Mesenchymal stem cell (in vitro differentiated cells and primary cell): Measurements from ENCODE around the gene PROK2.

ENCODE experiments used
- DNase-seq: peaks from one replicate; pipeline ENCODE4 v3.0.0-alpha.2; 2013
- H2AFZ ChIP-seq: one replicate; pipeline ENCODE4 v1.6.1; 2013; ENCODE audit warnings: low read depth, mild to moderate bottlenecking, control low read depth, inconsistent platforms, low read length, moderate library complexity
- H2AK5ac ChIP-seq: 2 replicates; pipeline ENCODE4 v1.6.1; 2013; ENCODE audit warnings: low read length, moderate library complexity, mild to moderate bottlenecking, inconsistent platforms; ENCODE audit not compliant: severe bottlenecking
- H2BK120ac ChIP-seq: one replicate; pipeline ENCODE4 v1.6.1; 2013; ENCODE audit warnings: low read depth, mild to moderate bottlenecking, inconsistent platforms, low read length, moderate library complexity
- H2BK12ac ChIP-seq, 2 experiments: one replicate each; pipeline ENCODE4 v1.6.1; 2013; ENCODE audit warnings: inconsistent platforms in 2 of 2, low read length in 2 of 2, mild to moderate bottlenecking in 2 of 2, moderate library complexity in 2 of 2, control low read depth in 1 of 2
- H2BK15ac ChIP-seq: one replicate; pipeline ENCODE4 v1.6.1; 2013; ENCODE audit warnings: mild to moderate bottlenecking, low read depth, inconsistent platforms; ENCODE audit not compliant: poor library complexity, severe bottlenecking
- H2BK5ac ChIP-seq: 2 replicates; pipeline ENCODE4 v1.6.1; 2013; ENCODE audit warnings: low read depth, mild to moderate bottlenecking, low read length, control low read depth, inconsistent platforms; ENCODE audit not compliant: poor library complexity, severe bottlenecking
- H3K14ac ChIP-seq, 2 experiments: one replicate each; pipeline ENCODE4 v1.6.1; 2013; ENCODE audit warnings: inconsistent platforms in 2 of 2, low read length in 2 of 2, control low read depth in 1 of 2, mild to moderate bottlenecking in 1 of 2, moderate library complexity in 1 of 2
- H3K18ac ChIP-seq, 2 experiments: one replicate each; pipeline ENCODE4 v1.6.1; 2013; ENCODE audit warnings: inconsistent platforms in 2 of 2, low read length in 2 of 2, control low read depth in 1 of 2, low read depth in 1 of 2, mild to moderate bottlenecking in 1 of 2
- H3K23ac ChIP-seq, 2 experiments: one replicate each; pipeline ENCODE4 v1.6.1; 2013; ENCODE audit warnings: inconsistent platforms in 2 of 2, low read length in 2 of 2, mild to moderate bottlenecking in 2 of 2, moderate library complexity in 2 of 2, control low read depth in 1 of 2
- H3K27ac ChIP-seq: 2 replicates; pipeline ENCODE4 v1.5.1; 2013; ENCODE audit warnings: mild to moderate bottlenecking, moderate library complexity, low read length, control low read depth, inconsistent platforms; ENCODE audit not compliant: poor library complexity, severe bottlenecking
- H3K27me3 ChIP-seq, 2 experiments: 2 replicates each; pipeline versions ENCODE4 v1.6.1 to v1.7.0; 2013; ENCODE audit warnings: low read length in 2 of 2, mild to moderate bottlenecking in 2 of 2, moderate library complexity in 2 of 2, control low read depth in 1 of 2, inconsistent platforms in 1 of 2; ENCODE audit not compliant: control insufficient read depth in 1 of 2, insufficient read depth in 1 of 2
- H3K36me3 ChIP-seq, 2 experiments: 2 replicates each; pipeline versions ENCODE4 v1.6.1 to v1.7.0; 2013; ENCODE audit warnings: low read length in 2 of 2, control low read depth in 1 of 2, inconsistent platforms in 1 of 2, low read depth in 1 of 2, mild to moderate bottlenecking in 1 of 2; ENCODE audit not compliant: insufficient read depth in 2 of 2, control insufficient read depth in 1 of 2
- H3K4ac ChIP-seq, 2 experiments: one replicate each; pipeline ENCODE4 v1.6.1; 2013; ENCODE audit warnings: inconsistent platforms in 2 of 2, low read length in 2 of 2, mild to moderate bottlenecking in 2 of 2, moderate library complexity in 2 of 2, control low read depth in 1 of 2, low read depth in 1 of 2
- H3K4me1 ChIP-seq: 2 replicates; pipeline ENCODE4 v1.6.1; 2013; ENCODE audit warnings: low read depth, low read length, control low read depth; ENCODE audit not compliant: control insufficient read depth, insufficient read depth
- H3K4me2 ChIP-seq: 2 replicates; pipeline ENCODE4 v1.6.1; 2013; ENCODE audit warnings: low read length, mild to moderate bottlenecking, inconsistent platforms; ENCODE audit not compliant: poor library complexity, severe bottlenecking
- H3K4me3 ChIP-seq, 2 experiments: 2 replicates each; pipeline versions ENCODE4 v1.5.1 to v1.7.0; 2013; ENCODE audit warnings: low read length in 2 of 2, mild to moderate bottlenecking in 2 of 2, control low read depth in 1 of 2, low read depth in 1 of 2; ENCODE audit not compliant: insufficient read depth in 1 of 2
- H3K79me1 ChIP-seq: replicated peaks from 2 replicates; pipeline ENCODE4 v1.6.1; 2013; ENCODE audit warnings: mild to moderate bottlenecking, control low read depth, low read length, inconsistent platforms; ENCODE audit not compliant: poor library complexity, severe bottlenecking
- H3K9ac ChIP-seq: 2 replicates; pipeline ENCODE4 v1.7.0; 2013; ENCODE audit warnings: mild to moderate bottlenecking, low read length, moderate library complexity
- H3K9me3 ChIP-seq: 2 replicates; pipeline ENCODE4 v1.7.0; 2013; ENCODE audit warnings: mild to moderate bottlenecking, low read length; ENCODE audit not compliant: control insufficient read depth
- H4K8ac ChIP-seq: one replicate; pipeline ENCODE4 v1.6.1; 2013; ENCODE audit warnings: inconsistent platforms, mild to moderate bottlenecking, low read length, moderate library complexity
- H4K91ac ChIP-seq: one replicate; pipeline ENCODE4 v1.6.1; 2013; ENCODE audit warnings: mild to moderate bottlenecking, low read length, inconsistent platforms
- WGBS: methylation state at CpG from one replicate; pipeline ENCODE4 v1.1.7; 2013; ENCODE audit warnings: mixed read lengths; 5-methylcytosine and 5-hydroxymethylcytosine counted together

The PROK2 gene

DNA sequence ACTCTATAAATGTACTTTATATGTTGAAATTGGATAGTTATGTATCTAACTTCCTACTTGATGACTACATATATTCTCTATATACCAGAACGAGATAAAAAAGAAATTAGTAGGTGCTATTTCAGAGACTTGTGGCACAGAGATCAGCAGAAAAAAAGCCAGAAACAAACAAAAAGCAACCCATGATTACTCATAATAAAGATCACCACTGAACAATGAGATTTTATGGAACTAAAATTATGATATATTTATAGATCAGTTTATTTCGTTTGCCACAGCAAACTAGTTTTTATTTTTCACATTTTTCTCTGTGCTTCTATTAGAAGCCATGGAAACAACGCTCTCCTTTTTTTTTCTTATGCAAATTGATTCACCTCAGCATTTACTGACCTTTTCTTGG lies 15.1 kb upstream of the PROK2 start:
- Histone ChIP-seq H2BK5ac (no peak overlapping the region), H3K4ac (no peak overlapping the region), H3K4me3 (no peak overlapping the region), H3K4me2 (no peak overlapping the region), H3K27me3 (peaks cover 55 to 75% of the 10 kb centered on the region in 2 experiments), H3K79me1 (no peaks in the 10 kb centered on the region), H3K14ac (no peak overlapping the region), H4K91ac (no peak overlapping the region), H2BK120ac (no peak overlapping the region), H3K36me3 (no peaks in the 10 kb centered on the region), H3K18ac (no peak overlapping the region), H2AK5ac (no peak overlapping the region), H3K9me3 (no peaks in the 10 kb centered on the region), H4K8ac (no peak overlapping the region), H2BK12ac (no peak overlapping the region), H3K9ac (no peak overlapping the region), H3K23ac (no peak overlapping the region), H3K27ac (no peak overlapping the region), H3K4me1 (no peaks in the 10 kb centered on the region), H2AFZ (no peak overlapping the region), H2BK15ac (no peak overlapping the region)
- no peak for DNase-seq
- WGBS: 48% methylated on average over 2 of the region's 3 CpGs

DNA sequence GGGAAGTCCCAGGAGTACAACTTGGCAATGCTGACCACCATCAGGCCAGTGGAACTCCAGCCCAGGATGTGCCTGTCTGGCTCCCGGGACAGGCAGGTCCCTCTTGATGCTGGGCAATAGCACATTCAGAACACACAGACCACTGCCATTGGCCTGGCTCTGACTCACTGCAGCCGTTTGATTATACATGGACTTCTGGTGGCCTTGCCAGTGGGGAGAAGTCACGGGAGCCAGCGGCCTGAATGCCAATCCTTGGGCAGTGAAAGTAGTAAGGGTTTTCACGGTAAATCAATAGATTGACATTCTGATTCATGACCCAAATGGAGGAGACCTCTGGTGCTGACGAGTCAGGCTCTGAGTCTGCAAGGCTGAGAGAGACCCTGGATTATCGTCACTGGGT lies 12.5 kb upstream of the PROK2 start:
- H3K18ac ChIP-seq: no peak overlapping the region
- H2BK12ac ChIP-seq: no peak overlapping the region
- peaks cover 56 to 71% of the 10 kb centered on the region in 2 experiments for H3K27me3 ChIP-seq
- no peak overlapping the region for H3K4me2 ChIP-seq
- H4K8ac ChIP-seq: no peak overlapping the region
- no peak overlapping the region for H3K14ac ChIP-seq
- 84% methylated on average over 7 of the region's 7 CpGs for WGBS
- H2BK5ac ChIP-seq: no peak overlapping the region
- H4K91ac ChIP-seq: no peak overlapping the region
- DNase-seq: no peak
- H2AFZ ChIP-seq: no peak overlapping the region
- no peaks in the 10 kb centered on the region for H3K36me3 ChIP-seq
- no peaks in the 10 kb centered on the region for H3K9me3 ChIP-seq
- no peak overlapping the region for H2AK5ac ChIP-seq
- H3K23ac ChIP-seq: no peak overlapping the region
- H2BK120ac ChIP-seq: no peak overlapping the region
- H3K4me1 ChIP-seq: no peaks in the 10 kb centered on the region
- H3K27ac ChIP-seq: no peak overlapping the region
- H3K4ac ChIP-seq: no peak overlapping the region
- no peak overlapping the region for H2BK15ac ChIP-seq
- H3K9ac ChIP-seq: no peak overlapping the region
- H3K79me1 ChIP-seq: no peaks in the 10 kb centered on the region
- H3K4me3 ChIP-seq: no peak overlapping the region

DNA sequence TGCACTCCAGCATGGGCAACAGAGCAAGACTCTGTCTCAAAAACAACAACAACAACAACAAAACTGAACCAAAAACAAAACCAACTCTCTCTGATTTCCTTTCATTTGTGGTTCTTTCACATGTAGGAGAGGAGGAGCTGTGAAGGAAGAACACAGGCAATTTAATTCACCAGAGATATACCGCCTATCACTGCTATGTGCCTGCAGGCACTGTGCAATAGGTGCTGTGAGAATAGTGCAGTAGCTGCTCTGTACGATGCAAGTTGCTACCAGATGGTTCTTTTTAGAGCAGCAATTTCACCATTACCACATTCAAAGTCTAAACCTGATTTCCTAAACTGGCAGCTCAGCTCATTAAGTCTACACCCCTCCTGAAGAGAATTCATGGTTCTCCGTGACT lies 11.3 kb upstream of the PROK2 start:
- H3K4ac ChIP-seq: no peak overlapping the region
- H2AK5ac ChIP-seq: no peak overlapping the region
- no peak overlapping the region for H3K9ac ChIP-seq
- H2BK15ac ChIP-seq: no peak overlapping the region
- no peaks in the 10 kb centered on the region for H3K79me1 ChIP-seq
- no peak overlapping the region for H3K14ac ChIP-seq
- H3K4me1 ChIP-seq: no peaks in the 10 kb centered on the region
- no peak overlapping the region for H2BK5ac ChIP-seq
- H3K27ac ChIP-seq: no peak overlapping the region
- H3K36me3 ChIP-seq: no peaks in the 10 kb centered on the region
- H3K4me3 ChIP-seq: no peak overlapping the region
- no peaks in the 10 kb centered on the region for H3K9me3 ChIP-seq
- H2BK120ac ChIP-seq: no peak overlapping the region
- no peak overlapping the region for H3K18ac ChIP-seq
- no peak overlapping the region for H3K4me2 ChIP-seq
- no peak overlapping the region for H2BK12ac ChIP-seq
- no peak overlapping the region for H4K91ac ChIP-seq
- 96% methylated on average over 2 of the region's 3 CpGs for WGBS
- no peak overlapping the region for H2AFZ ChIP-seq
- no peak overlapping the region for H3K23ac ChIP-seq
- peak overlapping the region; percentile 7 for H4K8ac ChIP-seq
- H3K27me3 ChIP-seq: peaks cover 50 to 64% of the 10 kb centered on the region in 2 experiments
- no peak for DNase-seq

DNA sequence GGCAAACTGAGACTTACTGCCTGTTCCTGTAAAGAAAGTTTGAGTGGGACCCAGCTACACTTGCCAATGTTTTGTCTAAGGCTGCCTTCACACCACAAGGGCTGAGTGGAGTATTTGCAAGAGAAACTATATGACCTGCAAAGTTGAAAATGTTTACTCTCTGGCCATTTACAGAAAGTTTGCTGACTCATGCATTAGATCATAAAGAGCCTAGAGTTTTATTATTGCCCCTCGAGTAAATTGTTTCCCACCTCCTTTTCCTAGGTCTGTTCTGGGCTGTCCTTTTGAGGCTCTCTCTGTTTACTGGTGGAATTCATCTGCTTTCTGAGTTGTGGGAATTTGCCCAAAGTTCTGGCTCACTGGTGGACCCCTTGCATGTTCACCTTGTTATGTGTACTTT lies 6.7 kb upstream of the PROK2 start:
- 50% methylated on average over 1 of the region's 1 CpG for WGBS

More for the DNA sequence above, 6.7 kb upstream of the PROK2 start:
- Histone ChIP-seq H3K9me3 (no peaks in the 10 kb centered on the region), H3K4me1 (no peaks in the 10 kb centered on the region), H2BK5ac (no peak overlapping the region), H4K8ac (no peak overlapping the region), H3K27me3 (peaks cover 27 to 37% of the 10 kb centered on the region in 2 experiments), H3K4me2 (no peak overlapping the region), H2BK15ac (no peak overlapping the region), H2AK5ac (no peak overlapping the region), H3K36me3 (no peaks in the 10 kb centered on the region), H3K9ac (no peak overlapping the region), H3K18ac (no peak overlapping the region), H2BK12ac (no peak overlapping the region), H4K91ac (no peak overlapping the region), H3K4ac (no peak overlapping the region), H3K79me1 (no peaks in the 10 kb centered on the region), H3K27ac (no peak overlapping the region), H3K14ac (no peak overlapping the region), H2BK120ac (no peak overlapping the region), H3K4me3 (no peak overlapping the region), H2AFZ (no peak overlapping the region), H3K23ac (no peak overlapping the region)
- DNase-seq: no peak
